CD4-positive, alpha-beta T cell treated with Interleukin-2 at 100 ng/mL for 4 hours (primary cell): ENCODE measurements around the gene SEC11C.

Experiments used
- DNase-seq: peaks from one replicate; pipeline ENCODE4 v3.0.0-alpha.2; 2020; ENCODE audit warnings: low spot score

SEC11C gene

GRCh38 chr18:59144483-59144882 is 4.8 kb downstream of the SEC11C start:
- no peak for DNase-seq

- no peak for DNase-seq
These were observed 5.4 kb downstream of the SEC11C start for GRCh38 chr18:59145055-59145454.

GRCh38 chr18:59148192-59148591 is 8.5 kb downstream of the SEC11C start:
- DNase-seq, result no peak

- no peak for DNase-seq
These were observed 9.3 kb downstream of the SEC11C start for GRCh38 chr18:59149007-59149406.

DNA sequence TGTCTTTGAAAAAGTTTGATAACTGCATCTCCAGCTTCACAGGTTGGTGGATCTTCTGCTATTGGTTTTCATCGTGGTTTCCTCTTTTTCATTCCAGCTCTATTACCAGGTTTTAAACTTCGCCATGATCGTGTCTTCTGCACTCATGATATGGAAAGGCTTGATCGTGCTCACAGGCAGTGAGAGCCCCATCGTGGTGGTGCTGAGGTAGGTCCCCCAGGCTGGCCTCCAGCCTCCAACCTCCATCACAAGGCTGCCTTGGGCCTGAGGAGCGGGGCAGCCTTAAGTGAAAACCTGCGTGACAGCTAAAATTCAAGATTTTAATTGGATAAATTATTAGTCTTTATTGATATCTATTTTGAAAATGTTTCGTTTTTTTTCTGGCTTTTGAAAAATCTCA is 9.7 kb downstream of the SEC11C start:
- DNase-seq, result no peak

DNA sequence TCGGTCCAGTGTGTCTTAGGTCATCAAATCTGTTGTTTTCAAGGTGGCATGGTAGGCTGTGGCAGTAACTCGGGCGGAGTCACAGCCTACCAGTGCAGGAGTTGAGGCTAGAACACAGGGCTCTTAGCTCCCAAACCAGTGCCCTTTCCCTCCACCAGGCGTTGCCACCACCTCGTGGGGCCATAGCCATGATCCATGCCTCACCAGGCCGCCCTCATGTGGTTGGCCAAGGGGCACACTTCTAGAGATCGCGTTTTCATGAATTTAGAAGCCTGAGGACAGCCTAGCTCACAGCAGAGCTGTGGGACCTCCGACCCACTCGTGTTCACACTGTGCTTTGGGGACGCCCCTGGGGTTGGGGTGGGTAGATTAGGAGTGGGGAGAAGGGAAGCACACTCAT is 10.6 kb downstream of the SEC11C start:
- DNase-seq, result no peak

DNA sequence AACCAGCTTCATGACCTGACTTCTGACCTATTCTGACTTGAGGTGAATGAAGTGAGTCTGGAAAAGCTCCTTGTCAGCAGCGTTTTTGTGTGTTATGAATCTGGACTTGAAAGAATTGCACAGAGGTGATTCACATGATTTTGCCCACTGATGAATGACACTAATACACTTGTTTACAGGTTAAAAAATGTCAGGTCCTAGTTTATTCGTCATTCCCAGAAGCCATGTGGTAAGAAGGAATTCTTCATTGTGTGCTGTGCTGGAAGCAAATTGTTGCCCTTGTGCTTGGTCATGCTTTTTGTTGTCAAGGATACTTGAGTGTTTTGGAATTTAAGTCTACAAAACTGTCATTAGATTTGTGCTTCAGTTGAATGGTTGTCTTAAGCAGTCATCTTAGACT is 15.5 kb downstream of the SEC11C start:
- DNase-seq, result no peak

DNA sequence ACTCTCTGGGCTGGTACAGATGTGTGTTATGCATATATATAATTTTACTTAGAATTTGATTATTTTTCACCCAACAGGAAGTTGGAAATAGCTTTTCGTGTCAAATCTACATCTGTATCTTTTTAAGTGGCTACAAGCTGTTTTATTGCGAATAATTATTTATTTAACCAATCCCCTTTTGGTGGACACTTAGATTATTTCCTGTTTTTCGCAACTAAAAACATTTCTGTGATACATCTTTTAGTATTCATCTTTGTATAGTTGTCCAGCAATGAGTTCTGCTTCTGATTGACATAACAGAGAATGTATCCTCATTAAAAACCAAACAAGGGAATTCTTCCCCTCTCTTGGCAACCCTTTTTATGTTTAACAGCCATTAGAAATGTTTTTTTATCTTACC is 16.6 kb downstream of the SEC11C start:
- no peak for DNase-seq

DNA sequence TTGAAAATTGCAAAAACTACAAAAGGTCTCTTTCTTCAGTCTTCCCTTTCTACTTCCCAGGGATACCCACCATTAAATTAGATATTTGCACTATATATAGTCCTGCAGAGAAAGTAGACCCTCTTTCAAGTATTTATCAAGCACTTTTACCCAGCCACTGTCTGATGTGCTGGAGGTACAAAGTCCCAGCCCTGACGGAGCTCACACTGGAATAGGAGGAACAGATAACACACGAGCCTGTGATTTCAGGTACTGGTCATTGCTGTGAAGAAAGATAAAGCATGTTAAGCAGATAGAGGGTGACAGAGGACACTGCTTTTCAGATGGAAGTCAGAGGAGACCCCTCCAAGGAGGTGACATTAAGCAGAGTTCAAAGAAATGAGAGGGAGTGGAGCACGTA is 19.6 kb downstream of the SEC11C start:
- DNase-seq, result no peak

DNA sequence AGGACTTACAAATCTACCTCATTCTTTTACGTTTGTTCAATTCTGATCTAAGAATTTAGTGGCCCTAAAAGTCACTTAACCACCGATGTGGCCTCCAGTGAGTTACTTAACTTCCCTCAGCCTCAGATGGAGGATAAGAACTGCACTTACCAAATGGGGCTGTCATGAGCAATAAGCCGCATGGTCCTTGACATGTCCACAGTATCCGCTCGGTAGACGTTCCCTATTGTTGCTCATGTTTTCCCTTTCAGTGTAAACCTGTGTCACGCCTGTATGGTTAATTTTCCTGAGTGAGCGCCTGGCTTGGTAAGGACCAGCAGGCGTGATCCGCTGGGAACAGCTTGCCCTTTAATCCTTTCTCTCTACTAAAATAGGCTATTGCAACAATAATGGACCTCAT is 20.3 kb downstream of the SEC11C start:
- DNase-seq, result no peak

- DNase-seq, result no peak
These were observed 33.1 kb downstream of the SEC11C start for GRCh38 chr18:59172664-59173249.

DNA sequence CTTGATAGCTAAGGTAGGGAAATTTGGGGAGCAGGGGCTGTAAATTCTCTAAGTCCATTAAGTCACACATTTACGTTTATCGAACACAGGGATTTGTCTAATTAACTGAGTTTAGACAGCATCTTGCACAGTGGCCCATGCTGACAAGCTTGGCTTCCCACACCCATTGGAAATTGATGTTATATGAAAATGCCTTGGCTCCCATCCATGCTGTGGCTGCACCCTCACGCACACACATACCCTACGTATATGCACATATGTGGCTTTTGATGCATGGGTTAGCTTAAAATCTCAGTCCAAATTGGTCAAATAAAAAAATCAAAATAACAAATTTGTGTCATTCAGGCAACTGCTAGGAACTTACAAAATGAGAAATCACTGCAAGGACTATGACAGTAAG is 37.8 kb downstream of the SEC11C start:
- no peak for DNase-seq

GRCh38 chr18:59180150-59180845 is 40.6 kb downstream of the SEC11C start:
- DNase-seq, result no peak

- DNase-seq, result no peak
These were observed 43.0 kb downstream of the SEC11C start for GRCh38 chr18:59182673-59183072.

DNA sequence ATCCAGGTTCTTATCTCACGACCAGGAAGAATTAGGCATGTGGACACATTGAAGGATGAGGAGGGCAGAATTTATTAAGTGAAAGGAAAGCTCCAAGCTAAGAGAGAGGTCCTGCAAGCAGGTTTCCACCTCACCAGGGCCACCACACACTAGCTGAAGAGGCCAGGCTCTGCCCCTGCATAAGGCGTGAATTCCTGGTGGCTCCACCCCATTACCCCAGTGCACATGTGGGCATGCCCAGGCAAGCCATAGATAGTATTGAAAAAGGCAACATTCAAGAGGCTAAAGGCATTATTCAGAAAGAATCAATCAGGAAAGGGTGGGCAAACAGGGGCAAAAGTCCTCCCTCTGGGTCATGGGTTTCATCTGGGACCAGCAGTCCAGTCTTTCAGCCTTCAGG is 49.3 kb downstream of the SEC11C start:
- DNase-seq, result no peak

- DNase-seq, result no peak
These were observed 50.1 kb downstream of the SEC11C start for GRCh38 chr18:59189746-59190145.

- no peak for DNase-seq
These were observed 56.6 kb downstream of the SEC11C start for GRCh38 chr18:59196161-59196725.

- DNase-seq, result no peak
These were observed 58.0 kb downstream of the SEC11C start for GRCh38 chr18:59197636-59198035.

- DNase-seq, result no peak
These were observed 58.5 kb downstream of the SEC11C start for GRCh38 chr18:59198215-59198614.

DNA sequence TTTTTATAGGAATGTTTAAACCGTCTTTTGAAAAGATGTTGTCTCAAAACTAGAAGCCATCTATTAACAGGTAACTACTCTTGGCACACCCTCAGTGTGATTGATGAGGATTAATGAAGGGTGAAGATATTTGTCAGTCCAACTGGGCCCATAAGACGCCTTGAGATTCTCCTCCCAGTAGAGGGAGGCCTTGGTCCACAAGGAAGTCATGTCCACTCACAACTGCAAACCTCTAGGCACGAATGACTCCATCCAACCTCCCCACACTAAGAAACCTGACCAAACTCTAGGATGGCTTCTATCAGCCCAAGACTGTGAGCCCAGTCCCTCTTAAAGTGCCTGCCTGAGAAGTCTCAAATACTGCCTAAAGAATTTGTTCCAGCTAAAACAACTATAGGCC is 61.1 kb downstream of the SEC11C start:
- DNase-seq, result no peak

- DNase-seq, result no peak
These were observed 62.7 kb downstream of the SEC11C start for GRCh38 chr18:59202258-59202820.

DNA sequence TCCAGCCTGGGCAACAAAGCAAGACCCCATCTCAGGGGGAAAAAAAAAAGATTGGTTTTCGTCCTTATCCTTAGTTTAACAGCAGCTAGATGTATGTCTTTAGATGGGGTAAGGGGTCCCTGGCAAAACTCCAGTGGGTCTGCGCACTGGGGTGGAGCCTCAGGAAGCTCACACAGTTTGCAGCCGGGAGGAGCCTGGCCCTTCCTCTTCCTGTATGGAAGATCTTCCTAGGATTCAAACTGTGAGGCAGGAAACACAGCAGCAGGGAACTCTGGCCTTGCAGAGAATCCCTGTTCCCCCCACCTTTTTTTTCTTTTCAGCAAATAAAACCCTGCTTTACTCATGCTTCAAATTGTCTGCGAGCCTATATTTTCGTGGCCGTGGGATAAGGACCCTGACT is 67.8 kb downstream of the SEC11C start:
- no peak for DNase-seq
